Motor neuron (in vitro differentiated cells): ENCODE measurements around the gene DPT. TPM values are rescaled to one million over a fixed set of nuclear protein-coding genes. Genes with fewer than 3 reads are reported as not detected.

ENCODE experiments used
- ATAC-seq, 8 experiments: fragments of 200-7000 bp; cut with Tn5 transposase; replicated peaks in 6 of 8; 2 replicates each; pipeline ENCODE4 v1.8.0; 2021; ENCODE audit warnings: mild to moderate bottlenecking in 8 of 8, moderate library complexity in 8 of 8
- H3K27ac ChIP-seq, 2 donors: fragments of 250-450 bp; sonication (Bioruptor Pico); 2 replicates each; pipeline ENCODE4 v1.9.0; 2021; ENCODE audit warnings: antibody characterized with exemption in 2 of 2, mild to moderate bottlenecking in 2 of 2, moderate library complexity in 1 of 2
- H3K4me1 ChIP-seq, 2 donors: fragments of 250-450 bp; sonication (Bioruptor Pico); replicated peaks in 1 of 2; 2 replicates each; pipeline ENCODE4 v1.6.1; 2021; ENCODE audit warnings: antibody characterized with exemption in 2 of 2, mild to moderate bottlenecking in 2 of 2, moderate library complexity in 1 of 2
- H3K4me3 ChIP-seq, 5 donors: fragments of 250-450 bp; sonication (Bioruptor Pico); 2 replicates each; pipeline ENCODE4 v1.9.0; 2021; ENCODE audit warnings: antibody characterized with exemption in 5 of 5, mild to moderate bottlenecking in 5 of 5, moderate library complexity in 4 of 5
- whole genome bisulfite sequencing, 10 experiments: fragments of 450-650 bp; shearing (Covaris generic); methylation state at CpG; one replicate each; pipeline ENCODE4 v1.0.0; 2022; 5-methylcytosine and 5-hydroxymethylcytosine counted together
- in situ Hi-C, 9 experiments: fragments of 400-800 bp; cut with MboI; loops; one replicate each; pipeline ENCODE4 v1.15.0; 2021; ENCODE audit warnings: low sequenced_read_pairs in 9 of 9, low pct_unique_long_range_greater_than_20kb in 2 of 9; ENCODE audit not compliant: unreplicated experiment in 9 of 9
- total RNA-seq, 8 experiments: library from RNA; unstranded; fragments of 300-600 nt; gene quantifications; 2 replicates each; pipeline versions ENCODE4 v1.2.3 to v1.2.4, GENCODE V29; 2022

The DPT gene
- total RNA-seq, 8 experiments from 2014 or later: 0.17 to 30.0 (median 6.2) TPM; not detected in 2

DNA sequence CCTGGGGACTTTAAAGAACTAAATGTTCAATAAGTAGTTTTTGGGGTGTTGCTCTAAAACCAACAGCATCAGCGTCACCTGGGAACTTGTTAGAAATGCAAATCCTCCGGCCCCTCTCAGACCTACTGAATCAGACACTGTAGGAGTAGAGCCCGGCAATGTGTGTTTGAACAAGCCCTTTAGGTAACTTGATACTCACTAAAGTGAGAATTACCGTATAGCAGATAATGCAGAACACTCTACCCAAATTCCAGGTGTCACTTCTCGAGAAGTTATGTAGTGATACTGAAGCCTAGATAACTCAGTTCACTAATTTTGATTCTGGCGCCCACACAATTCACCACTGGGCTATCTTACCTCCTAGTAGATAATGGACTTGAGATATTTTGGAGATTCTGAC, 3.7 kb upstream of the DPT start:
- Histone ChIP-seq H3K4me3 (no peak overlapping the region), H3K27ac (no peak overlapping the region), H3K4me1 (no peaks in the 10 kb centered on the region)
- ATAC-seq: no peak
- in situ Hi-C loops: no loop called here
- WGBS, 10 experiments: 83 to 100% (median 90%) methylated on average over 3 to 6 of the region's 6 CpGs; no CpG with 5 or more reads in 2 of the 10 experiments

DNA sequence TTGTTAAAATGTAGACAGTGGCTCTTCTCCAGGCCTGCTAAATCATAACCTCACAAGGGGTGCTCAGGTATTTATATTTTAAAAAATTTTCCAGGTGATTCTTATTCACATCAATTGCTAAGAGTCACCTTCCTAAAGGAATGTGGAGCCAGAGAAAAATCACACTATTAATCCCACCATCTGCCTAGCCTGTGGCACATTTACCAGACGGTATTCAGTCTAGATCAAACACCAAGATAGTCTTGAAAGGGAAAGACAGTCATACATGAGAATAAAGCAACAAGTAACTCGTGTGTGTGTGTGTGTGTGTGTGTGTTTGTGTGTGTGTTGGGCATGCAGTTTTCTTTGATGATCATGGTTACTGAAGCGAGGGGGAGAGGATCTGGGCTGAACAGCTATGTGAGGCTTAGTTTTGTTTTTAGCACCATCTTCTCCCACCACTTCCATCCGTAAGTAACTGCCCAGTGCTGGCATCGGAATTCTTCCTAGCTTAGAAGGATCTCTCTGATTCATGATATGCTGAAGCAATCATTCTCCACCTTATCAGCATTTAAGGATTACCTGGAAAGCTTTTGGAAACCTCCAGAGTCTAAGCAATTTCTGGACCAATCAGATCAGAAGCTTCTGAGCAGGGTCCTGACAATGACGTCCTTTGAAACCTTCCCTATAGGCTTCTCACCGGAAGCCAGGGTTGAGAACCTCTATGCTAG, 2.4 kb upstream of the DPT start:
- ATAC-seq: no peak
- no peaks in the 10 kb centered on the region for H3K4me1 ChIP-seq
- H3K4me3 ChIP-seq: no peak overlapping the region
- in situ Hi-C loops: no loop called here
- H3K27ac ChIP-seq: no peak overlapping the region
- 50 to 100% (median 85%) methylated on average over 2 to 7 of the region's 7 CpGs for WGBS, 10 experiments

DNA sequence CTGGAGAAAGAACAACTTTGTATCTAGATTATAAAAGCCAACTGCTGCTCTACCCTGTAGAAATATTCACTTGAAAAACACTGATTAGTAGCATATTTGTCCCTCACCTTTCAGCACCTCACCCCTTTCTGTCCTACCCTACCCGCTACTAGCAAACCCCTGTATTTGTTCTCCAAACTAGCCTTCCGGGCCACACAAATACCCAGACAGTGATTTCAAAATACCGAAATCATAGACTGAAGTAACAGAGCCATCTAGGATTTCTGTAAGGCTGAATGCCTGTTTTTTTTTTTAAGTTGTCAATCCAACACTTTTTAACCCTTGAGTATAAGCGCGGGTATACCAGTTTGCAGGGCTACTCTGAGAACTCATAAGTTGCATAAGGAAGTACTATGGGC, 398 bp upstream of the DPT start:
- no peaks in the 10 kb centered on the region for H3K4me1 ChIP-seq
- ATAC-seq: no peak
- WGBS, 10 experiments: 0 to 100% (median 93%) methylated on average over 1 to 5 of the region's 5 CpGs
- no peak overlapping the region for H3K4me3 ChIP-seq
- in situ Hi-C loops: no loop called here
- no peak overlapping the region for H3K27ac ChIP-seq

DNA sequence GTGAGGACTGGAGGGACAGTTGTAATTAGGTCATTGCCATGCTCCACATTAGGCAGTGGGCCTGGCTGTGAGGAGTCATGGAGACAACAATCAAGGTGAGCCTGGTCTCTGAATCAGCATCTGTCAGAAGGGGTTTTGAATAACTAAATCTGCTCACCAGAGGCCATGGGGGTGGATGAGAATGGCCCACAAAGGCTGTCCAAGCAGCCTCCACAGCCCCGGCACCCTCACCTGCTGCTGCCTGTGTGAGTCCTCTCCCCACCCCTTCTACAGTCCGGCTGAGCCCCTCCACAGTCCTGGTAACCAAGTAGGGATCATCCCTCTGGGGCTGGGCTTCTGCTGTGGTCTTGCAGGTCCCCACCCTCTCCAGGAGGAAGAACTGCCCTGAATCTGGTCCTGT, 2.3 kb downstream of the DPT start:
- in situ Hi-C loops: no loop called here
- H3K4me1 ChIP-seq: no peaks in the 10 kb centered on the region
- no peak for ATAC-seq
- H3K4me3 ChIP-seq: no peak overlapping the region
- WGBS, 10 experiments: 80 to 100% methylated on average over 1 of the region's 2 CpGs; no CpG with 5 or more reads in 8 of the 10 experiments
- no peak overlapping the region for H3K27ac ChIP-seq

DNA sequence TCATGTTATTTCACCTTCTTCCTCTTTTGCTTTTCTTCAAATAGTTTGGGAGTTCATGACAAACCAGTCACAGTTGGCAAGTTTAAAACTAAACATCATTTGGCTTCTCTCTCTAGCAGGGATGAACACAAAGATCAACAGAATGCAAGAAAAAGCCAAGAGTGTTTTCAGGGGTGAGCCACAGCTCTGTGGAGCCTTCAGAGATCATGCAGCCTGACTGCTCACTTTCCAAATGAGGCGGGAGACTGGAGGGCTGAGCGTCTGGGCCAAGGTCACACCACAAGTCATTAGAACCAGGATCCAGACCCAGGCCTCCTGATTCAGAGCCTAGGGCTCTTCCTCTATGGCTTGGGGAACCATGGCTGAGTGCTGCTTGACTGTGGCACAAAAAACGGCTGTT, 2.7 kb downstream of the DPT start:
- Histone ChIP-seq H3K4me3 (no peak overlapping the region), H3K27ac (no peak overlapping the region), H3K4me1 (no peaks in the 10 kb centered on the region)
- in situ Hi-C loops: no loop called here
- WGBS, 10 experiments: 40 to 100% (median 82%) methylated on average over 1 to 3 of the region's 3 CpGs; no CpG with 5 or more reads in 4 of the 10 experiments
- ATAC-seq: no peak

DNA sequence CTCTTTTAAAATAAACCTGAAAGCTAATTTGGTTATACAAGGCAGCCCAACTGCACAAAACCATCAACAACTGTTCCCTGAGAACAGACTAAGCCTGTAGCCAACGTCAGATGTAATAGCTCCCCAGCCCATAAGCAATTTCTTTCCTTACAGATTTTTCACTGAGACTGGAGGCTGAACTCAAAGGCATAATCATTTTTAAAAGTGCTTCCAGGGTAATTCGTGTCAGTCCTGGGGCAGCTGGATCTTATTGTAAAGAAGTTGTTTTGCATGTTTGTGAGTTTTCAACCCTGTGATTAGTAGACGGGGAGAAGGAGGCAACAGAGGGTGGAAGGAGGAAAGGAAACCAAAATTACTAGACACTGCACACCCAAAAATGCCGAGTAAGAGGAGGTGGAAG, 3.2 kb downstream of the DPT start:
- no peak for ATAC-seq
- Histone ChIP-seq H3K27ac (no peak overlapping the region), H3K4me1 (no peaks in the 10 kb centered on the region), H3K4me3 (no peak overlapping the region)
- in situ Hi-C loops: no loop called here
- 19 to 89% (median 74%) methylated on average over 1 to 4 of the region's 4 CpGs; no CpG with 5 or more reads in 2 of the 10 experiments for WGBS, 10 experiments

DNA sequence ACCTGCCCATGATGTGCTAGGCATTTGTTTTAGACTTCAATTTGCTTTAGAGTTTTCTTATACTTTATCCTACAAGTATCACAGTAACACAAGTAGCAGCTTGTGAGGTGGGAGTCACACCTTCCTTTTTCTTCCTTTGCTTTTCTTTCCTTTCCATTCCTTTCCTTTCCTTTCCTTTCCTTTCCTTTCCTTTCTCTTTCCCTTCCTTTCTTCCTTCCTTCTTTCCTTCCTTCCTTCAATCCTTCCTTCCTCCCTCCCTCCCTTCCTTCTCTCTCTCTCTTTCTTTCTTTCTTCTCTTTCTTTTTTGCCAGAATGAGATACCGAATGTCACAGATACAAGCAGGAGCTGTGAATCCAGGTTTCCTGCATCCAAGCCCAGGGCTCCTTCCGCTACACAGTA, 3.9 kb downstream of the DPT start:
- ATAC-seq: no peak
- H3K4me1 ChIP-seq: no peaks in the 10 kb centered on the region
- H3K27ac ChIP-seq: no peak overlapping the region
- 60 to 100% (median 90%) methylated on average over 1 to 2 of the region's 2 CpGs; no CpG with 5 or more reads in 1 of the 10 experiments for WGBS, 10 experiments
- in situ Hi-C loops: no loop called here
- no peak overlapping the region for H3K4me3 ChIP-seq

DNA sequence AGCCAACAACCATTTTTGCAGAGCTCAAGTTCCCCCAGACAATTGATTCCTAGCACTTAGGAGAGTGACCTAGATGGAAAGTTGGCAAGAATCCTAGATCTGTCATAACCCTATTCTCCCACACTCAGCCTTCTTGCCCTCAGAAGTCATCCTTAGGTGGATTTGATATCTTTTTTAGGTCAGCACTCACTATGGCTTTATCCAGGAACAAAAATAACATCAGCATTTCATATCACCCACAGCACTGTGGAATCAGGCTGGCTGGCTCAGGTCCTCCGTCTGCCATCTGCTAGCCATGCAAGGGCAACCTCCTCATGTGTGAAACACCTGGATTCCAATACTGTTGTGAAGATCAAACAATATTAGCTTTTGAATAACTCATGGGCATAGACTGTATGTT, 6.0 kb downstream of the DPT start:
- in situ Hi-C loops: no loop called here
- ATAC-seq: peak in 1 of 8 experiments; percentile 88
- Histone ChIP-seq H3K4me1 (no peaks in the 10 kb centered on the region), H3K27ac (no peak overlapping the region), H3K4me3 (no peak overlapping the region)
- 80 to 100% methylated on average over 1 of the region's 1 CpG; no CpG with 5 or more reads in 8 of the 10 experiments for WGBS, 10 experiments

DNA sequence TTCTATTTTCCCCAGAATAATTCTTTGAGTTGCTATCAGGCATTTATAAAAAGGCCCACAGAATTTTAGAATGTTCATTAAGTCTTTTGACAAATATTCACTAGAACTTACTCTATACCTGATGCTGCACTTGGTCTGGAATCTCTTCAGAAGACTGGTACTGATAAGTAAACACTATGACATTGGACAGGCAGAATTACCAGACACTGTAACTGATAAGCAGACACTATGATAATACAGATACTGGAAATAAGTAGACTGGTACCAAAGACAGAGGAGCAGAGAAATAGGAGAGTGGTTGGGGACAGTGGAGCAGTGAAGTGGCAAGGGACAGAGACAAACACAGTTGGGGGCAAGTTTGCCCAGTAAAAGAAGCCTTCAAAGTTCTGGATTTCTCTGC, 8.2 kb downstream of the DPT start:
- Histone ChIP-seq H3K4me3 (no peak overlapping the region), H3K27ac (no peak overlapping the region), H3K4me1 (no peaks in the 10 kb centered on the region)
- in situ Hi-C loops: no loop called here
- no peak for ATAC-seq

DNA sequence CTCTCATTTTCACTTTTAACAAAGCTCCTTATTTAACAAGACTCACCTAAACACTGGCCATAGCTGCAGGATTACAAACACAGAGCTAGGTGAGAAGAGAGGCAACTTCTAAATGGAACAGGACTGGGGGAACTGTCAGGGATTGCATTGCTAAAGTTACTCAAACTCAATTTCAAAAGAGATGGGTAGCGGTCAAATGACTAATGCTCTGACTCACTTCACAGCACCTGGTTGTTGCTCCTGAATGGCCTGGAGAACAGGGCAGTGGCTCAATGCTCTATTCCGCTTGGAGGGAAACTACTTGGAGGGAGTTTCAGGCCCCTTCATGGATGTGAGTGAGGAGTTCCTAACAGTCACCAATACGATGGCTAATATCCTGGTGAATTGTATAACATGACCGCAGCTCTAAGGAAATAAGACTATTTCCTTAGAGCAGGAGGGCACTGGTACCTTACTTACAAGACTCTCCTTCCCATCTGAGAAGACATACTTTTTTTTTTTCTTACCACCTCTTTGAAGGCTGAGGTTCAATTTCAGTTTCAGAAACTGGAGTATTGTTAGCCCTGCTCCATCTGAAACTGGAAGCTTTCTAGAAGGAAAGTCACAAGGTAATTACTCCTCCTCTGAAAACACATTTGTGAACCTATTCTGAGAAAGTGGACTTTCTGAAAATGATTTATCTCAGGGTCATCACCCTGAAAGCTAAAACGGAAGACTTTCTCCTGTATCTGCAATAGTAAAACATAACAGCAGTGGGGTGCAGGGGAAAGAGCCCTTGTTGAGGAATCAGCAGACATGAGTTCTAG, 9.5 kb downstream of the DPT start:
- Histone ChIP-seq H3K4me3 (no peak overlapping the region), H3K27ac (no peak overlapping the region), H3K4me1 (no peaks in the 10 kb centered on the region)
- WGBS, 10 experiments: 62 to 100% (median 90%) methylated on average over 1 to 5 of the region's 5 CpGs; no CpG with 5 or more reads in 2 of the 10 experiments
- in situ Hi-C loops: no loop called here
- ATAC-seq: peak in 1 of 8 experiments; percentile 45

DNA sequence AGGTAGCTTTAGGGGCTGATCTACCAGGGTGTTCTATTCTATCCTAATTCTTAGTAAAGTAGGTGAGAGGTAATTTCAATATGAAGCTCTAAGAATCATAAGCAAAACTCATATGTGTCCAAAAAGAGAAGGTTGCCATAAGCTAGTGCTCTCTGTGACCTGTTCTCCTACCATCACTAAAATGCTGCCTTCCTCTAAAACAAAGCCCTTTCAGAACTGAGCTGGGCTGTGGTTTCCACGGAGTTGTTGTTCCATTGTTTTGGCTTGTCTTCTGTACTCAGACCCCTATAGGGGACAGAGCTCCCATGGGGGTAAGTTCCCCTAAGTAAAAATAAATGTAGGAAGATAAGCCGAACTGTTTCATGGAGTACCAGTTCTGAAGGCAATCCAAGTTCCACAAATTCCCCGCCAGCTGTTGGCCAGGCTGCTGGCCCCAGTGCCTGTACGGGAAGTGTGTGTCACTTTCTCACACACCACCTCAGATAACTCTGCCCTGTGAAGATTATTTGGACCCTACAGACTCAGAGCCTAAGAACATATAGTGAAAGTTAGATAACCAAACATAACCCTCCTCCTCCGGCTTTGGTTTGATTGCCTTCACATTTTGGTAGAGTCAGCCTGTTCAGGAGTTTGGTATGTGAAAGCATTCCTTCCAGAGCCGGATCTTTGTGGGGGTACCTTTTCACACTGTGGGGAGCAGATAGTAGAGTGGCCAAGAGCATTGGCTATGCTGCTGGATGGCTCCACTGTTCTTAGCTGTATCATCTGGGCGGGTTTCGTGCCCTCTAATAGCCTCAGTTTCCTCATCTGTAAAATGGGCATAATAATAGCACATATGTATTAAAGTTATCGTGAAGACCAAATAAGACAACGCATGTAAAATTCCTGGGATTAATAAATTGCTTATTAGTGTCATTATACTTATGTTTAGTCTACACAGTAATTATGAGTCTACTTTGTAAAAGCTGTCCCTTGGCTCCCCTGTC, 10.8 kb downstream of the DPT start:
- no peak for ATAC-seq
- in situ Hi-C loops: no loop called here
- WGBS, 10 experiments: 58 to 97% (median 89%) methylated on average over 2 to 10 of the region's 10 CpGs

DNA sequence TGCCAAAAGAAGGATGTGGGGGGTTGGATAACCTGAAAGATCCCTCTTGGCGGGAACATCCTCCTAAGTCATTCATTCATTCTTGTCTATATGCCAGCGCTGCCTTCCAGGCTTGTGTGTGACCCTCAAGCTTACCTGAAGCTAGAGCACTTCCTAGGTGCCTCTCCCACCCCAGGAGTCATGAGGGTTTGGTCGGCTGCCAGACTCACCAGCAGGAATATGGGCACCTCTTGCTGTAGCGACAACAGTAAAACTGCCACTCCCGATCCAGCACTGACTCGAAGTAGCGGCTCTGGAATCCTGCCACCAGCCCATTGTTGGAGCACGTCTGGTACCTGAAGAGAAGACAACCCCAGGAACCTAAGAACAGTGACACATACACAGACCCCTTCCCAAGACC, 15.0 kb downstream of the DPT start:
- 60 to 100% (median 85%) methylated on average over 1 to 8 of the region's 8 CpGs; no CpG with 5 or more reads in 3 of the 10 experiments for WGBS, 10 experiments
- in situ Hi-C loops: no loop called here

More for the DNA sequence above, 10.8 kb downstream of the DPT start:
- Histone ChIP-seq H3K4me1 (no peaks in the 10 kb centered on the region), H3K4me3 (no peak overlapping the region), H3K27ac (no peak overlapping the region)

More for the DNA sequence above, 15.0 kb downstream of the DPT start:
- Histone ChIP-seq H3K4me1 (peaks cover 9 to 11% of the 10 kb centered on the region in 2 donors), H3K4me3 (no peak overlapping the region), H3K27ac (no peak overlapping the region)
- no peak for ATAC-seq
